Endothelial cell (in vitro differentiated cells): ENCODE results near the gene MTMR3. TPM values are rescaled to one million over a fixed set of nuclear protein-coding genes. Genes with fewer than 3 reads are reported as not detected.
"Not testable (repeated sequence)": the region's sequence is repeated elsewhere in the genome, so short reads cannot be mapped to it uniquely, and the experiment has no call there.

ENCODE experiments used
- DNase-seq: peaks from one replicate; pipeline ENCODE4 v3.0.0; 2021; ENCODE audit warnings: low spot score
- H3K27ac Mint-ChIP-seq: one replicate; pipeline ENCODE4 v1.8.0; 2021; ENCODE audit warnings: mixed read lengths, inconsistent platforms; ENCODE audit not compliant: unreplicated experiment
- H3K27me3 Mint-ChIP-seq: one replicate; pipeline ENCODE4 v1.8.0; 2021; ENCODE audit warnings: mild to moderate bottlenecking, moderate library complexity, mixed read lengths, inconsistent platforms; ENCODE audit not compliant: unreplicated experiment
- H3K36me3 Mint-ChIP-seq: one replicate; pipeline ENCODE4 v1.8.0; 2021; ENCODE audit warnings: mild to moderate bottlenecking, low read depth, mixed read lengths, inconsistent platforms; ENCODE audit not compliant: unreplicated experiment
- H3K4me1 Mint-ChIP-seq: one replicate; pipeline ENCODE4 v1.8.0; 2021; ENCODE audit warnings: mild to moderate bottlenecking, mixed read lengths, inconsistent platforms; ENCODE audit not compliant: unreplicated experiment
- H3K4me3 Mint-ChIP-seq: one replicate; pipeline ENCODE4 v1.8.0; 2021; ENCODE audit warnings: mild to moderate bottlenecking, mixed read lengths, inconsistent platforms; ENCODE audit not compliant: unreplicated experiment
- H3K9me3 Mint-ChIP-seq: one replicate; pipeline ENCODE4 v1.8.0; 2021; ENCODE audit warnings: mixed read lengths, inconsistent platforms; ENCODE audit not compliant: unreplicated experiment
- total RNA-seq: library from RNA; stranded (reverse); fragmentation: NEBNext Ultra II Directional; extraction: Animal tissue kit (Norgen Biotek cat#: 25700); gene quantifications from one replicate; pipeline ENCODE4 v1.2.1, GENCODE V29; 2021; ENCODE audit not compliant: unreplicated experiment
- TF ChIP-seq, protein P1 (sequence below): fragments of 200-600 bp; sonication (generic); IDR thresholded peaks from one replicate; pipeline ENCODE4 v1.5.0; 2021; ENCODE audit warnings: antibody characterized with exemption; ENCODE audit not compliant: unreplicated experiment

The MTMR3 gene
- total RNA-seq, 1 donor from 2014 or later, result 39.1 TPM

DNA sequence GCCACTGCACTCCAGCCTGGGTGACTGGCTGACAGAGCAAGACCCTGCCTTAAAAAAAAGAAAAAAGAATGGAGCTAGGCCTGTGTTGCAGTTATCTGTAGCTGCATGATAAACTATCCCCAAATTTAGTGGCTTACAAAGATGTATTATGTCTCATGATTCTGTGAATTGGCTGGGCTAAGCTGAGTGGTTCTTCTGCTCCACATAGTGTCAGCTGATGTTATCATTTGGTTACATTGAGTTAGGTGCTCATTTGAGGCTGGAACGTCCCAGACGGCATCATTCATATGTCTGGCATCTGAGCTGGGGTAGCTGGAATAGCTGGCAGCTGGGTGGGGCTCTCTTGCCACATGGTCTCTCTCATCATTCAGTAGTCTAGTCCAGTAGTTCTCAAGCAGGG lies 36.7 kb upstream of the MTMR3 start:
- DNase-seq, result no peak
- Mint-ChIP-seq H3K36me3 (no peaks in the 10 kb centered on the region), H3K4me1 (no peaks in the 10 kb centered on the region), H3K4me3 (no peak overlapping the region), H3K9me3 (no peaks in the 10 kb centered on the region), H3K27ac (no peak overlapping the region), H3K27me3 (peaks cover 1% of the 10 kb centered on the region)
- TF ChIP-seq, protein P1, sequence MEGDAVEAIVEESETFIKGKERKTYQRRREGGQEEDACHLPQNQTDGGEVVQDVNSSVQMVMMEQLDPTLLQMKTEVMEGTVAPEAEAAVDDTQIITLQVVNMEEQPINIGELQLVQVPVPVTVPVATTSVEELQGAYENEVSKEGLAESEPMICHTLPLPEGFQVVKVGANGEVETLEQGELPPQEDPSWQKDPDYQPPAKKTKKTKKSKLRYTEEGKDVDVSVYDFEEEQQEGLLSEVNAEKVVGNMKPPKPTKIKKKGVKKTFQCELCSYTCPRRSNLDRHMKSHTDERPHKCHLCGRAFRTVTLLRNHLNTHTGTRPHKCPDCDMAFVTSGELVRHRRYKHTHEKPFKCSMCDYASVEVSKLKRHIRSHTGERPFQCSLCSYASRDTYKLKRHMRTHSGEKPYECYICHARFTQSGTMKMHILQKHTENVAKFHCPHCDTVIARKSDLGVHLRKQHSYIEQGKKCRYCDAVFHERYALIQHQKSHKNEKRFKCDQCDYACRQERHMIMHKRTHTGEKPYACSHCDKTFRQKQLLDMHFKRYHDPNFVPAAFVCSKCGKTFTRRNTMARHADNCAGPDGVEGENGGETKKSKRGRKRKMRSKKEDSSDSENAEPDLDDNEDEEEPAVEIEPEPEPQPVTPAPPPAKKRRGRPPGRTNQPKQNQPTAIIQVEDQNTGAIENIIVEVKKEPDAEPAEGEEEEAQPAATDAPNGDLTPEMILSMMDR, result no peak

DNA sequence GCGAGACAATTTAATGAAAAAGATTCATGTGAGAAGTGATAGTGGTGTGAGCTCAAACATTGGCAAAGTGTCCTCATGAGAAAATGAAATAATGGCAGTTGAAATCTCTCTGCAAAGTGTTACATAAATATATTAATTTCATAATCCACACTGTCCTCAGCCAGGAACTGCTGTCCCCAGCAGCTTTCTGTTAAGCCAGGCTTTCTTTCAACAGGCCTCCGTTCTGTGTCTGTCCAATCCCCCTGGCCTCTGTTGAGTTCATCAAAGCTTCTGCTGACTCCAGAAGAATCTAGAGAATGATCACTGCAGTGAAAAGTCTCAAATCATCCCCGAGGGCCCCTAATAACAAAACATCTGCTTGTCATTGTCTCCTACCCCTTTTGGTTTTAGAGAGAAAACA lies 34.9 kb upstream of the MTMR3 start:
- Mint-ChIP-seq H3K36me3 (no peaks in the 10 kb centered on the region), H3K27ac (no peak overlapping the region), H3K27me3 (peaks cover 1% of the 10 kb centered on the region), H3K9me3 (no peaks in the 10 kb centered on the region), H3K4me3 (no peak overlapping the region), H3K4me1 (no peaks in the 10 kb centered on the region)
- no peak for DNase-seq
- TF ChIP-seq, protein P1, result no peak

DNA sequence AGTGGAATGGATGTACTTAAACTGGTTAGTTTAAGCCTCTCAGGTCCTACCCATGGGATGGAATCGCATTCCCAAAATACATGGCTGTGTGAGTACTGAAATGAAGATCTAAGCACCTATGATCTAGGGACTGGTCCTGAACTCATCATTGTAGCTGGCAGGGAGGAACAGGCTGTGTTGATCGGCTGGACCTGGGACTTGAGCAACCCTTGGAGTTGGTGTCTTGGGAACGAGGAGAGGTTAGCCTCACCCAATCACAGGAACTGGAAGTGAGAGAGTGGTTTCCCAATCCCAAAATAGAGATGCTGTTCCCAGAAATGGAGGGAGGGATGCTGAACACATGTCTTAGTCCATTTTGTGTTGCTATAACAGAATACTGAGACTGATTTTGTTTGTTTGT lies 28.5 kb upstream of the MTMR3 start:
- no peak for DNase-seq
- no peak overlapping the region for H3K4me3 Mint-ChIP-seq
- no peaks in the 10 kb centered on the region for H3K4me1 Mint-ChIP-seq
- TF ChIP-seq, protein P1, result no peak
- no peak overlapping the region for H3K27ac Mint-ChIP-seq
- H3K9me3 Mint-ChIP-seq, result no peaks in the 10 kb centered on the region
- no peaks in the 10 kb centered on the region for H3K36me3 Mint-ChIP-seq
- H3K27me3 Mint-ChIP-seq, result no peaks in the 10 kb centered on the region

DNA sequence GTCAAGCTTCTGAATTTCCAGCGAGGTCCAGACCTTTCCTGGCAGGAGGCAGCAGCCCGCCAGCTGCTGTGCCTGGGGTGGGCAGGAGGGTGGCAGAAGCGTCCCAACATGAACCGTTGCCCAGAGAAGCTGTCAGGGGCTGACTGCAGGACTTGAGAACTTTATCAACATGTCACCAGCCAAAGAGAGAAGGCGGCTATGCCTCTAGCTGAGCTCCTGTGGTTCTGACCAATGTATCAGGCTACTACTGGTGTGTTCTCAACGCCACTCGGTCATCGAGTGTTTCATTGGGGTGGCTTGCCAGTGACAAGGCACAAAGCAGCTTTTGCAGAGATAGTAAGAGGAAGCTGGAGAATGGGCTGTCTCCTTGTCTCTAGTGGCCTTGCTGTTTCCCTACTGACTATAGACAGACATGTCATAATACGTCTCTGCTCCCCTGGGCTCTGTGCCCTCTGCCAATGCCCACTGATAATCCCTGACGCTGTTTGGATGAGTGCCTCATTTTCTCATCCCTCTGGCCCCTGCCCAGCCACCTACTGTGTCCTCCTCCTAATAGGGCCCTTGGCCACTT lies 27.3 kb upstream of the MTMR3 start:
- DNase-seq, result no peak
- peaks cover 3% of the 10 kb centered on the region for H3K4me1 Mint-ChIP-seq
- H3K9me3 Mint-ChIP-seq, result no peaks in the 10 kb centered on the region
- H3K36me3 Mint-ChIP-seq, result no peaks in the 10 kb centered on the region
- H3K27me3 Mint-ChIP-seq, result no peaks in the 10 kb centered on the region
- H3K27ac Mint-ChIP-seq, result no peak overlapping the region
- H3K4me3 Mint-ChIP-seq, result no peak overlapping the region
- TF ChIP-seq, protein P1, result no peak

DNA sequence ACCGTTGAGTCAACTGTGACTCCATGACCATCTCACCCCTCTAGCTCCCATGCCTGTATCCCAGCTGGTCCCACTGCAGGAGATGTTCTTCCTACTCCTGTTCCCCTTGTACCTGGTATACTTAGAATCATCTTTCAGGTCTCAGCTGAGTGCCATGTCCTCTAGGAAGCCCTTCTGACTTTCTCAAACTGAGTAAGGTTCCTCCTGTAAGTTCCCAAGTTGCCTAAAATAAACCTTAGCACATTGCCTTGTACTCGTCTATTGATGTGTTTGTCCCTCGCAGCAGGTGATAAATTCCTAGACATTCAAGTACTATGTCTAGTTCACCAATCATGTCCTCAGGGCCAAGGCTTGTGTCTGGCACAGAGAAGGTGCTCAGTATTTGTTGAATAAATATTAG lies 26.5 kb upstream of the MTMR3 start:
- TF ChIP-seq, protein P1, result no peak
- Mint-ChIP-seq H3K9me3 (no peaks in the 10 kb centered on the region), H3K4me3 (no peak overlapping the region), H3K36me3 (no peaks in the 10 kb centered on the region), H3K27me3 (no peaks in the 10 kb centered on the region), H3K27ac (no peak overlapping the region), H3K4me1 (peaks cover 6% of the 10 kb centered on the region)
- DNase-seq, result no peak

DNA sequence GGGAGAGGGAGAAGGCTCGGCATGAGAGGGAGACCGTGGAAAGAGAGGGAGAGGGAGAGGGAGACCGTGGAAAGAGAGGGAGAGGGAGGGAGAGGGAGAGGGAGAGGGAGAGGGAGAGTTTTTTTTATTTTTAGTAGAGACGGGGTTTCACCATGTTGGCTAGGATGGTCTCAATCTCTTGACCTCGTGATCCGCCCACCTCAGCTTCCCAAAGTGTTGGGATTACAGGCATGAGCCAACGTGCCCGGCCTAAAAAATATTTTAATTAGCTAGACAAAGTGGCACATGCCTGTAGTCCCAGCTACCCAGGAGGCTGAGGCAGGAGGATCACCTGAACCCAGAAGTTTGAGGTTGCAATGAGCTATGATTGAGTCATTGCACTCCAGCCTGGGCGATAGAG lies 23.9 kb upstream of the MTMR3 start:
- not testable (repeated sequence) for H3K4me3 Mint-ChIP-seq, DNase-seq, H3K9me3 Mint-ChIP-seq, H3K4me1 Mint-ChIP-seq, H3K27me3 Mint-ChIP-seq, H3K36me3 Mint-ChIP-seq, H3K27ac Mint-ChIP-seq
